ENCODE results near the gene SNUPN. TPM values are rescaled to one million over a fixed set of nuclear protein-coding genes. Genes with fewer than 3 reads are reported as not detected.

SNUPN gene
- total RNA-seq, 1 experiment from 2014 or later, result 27.9 TPM

DNA sequence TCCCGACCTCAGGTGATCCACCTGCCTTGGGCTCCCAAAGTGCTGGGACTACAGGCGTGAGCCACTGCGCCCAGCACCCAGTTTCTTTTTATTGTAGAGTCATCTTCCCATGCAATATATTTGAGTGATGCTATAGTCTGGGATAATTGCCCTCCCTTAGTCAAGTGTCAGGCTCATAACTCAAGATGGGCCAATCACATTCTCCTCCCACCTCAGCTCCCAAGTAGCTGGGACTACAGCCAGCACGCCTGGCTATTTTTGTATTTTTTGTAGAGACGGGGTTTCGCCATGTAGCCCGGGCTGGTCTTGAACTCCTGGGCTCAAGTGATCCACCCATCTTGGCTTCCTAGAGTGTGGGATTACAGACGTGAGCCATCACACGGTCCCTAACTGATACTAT lies 31.2 kb downstream of the SNUPN start:
- Mint-ChIP-seq H3K9me3 (no peaks in the 10 kb centered on the region), H3K4me1 (no peaks in the 10 kb centered on the region), H3K27me3 (ENCODE audit: low read depth) (no peaks in the 10 kb centered on the region), H3K4me3 (no peak overlapping the region), H3K36me3 (peaks cover 20% of the 10 kb centered on the region), H3K27ac (no peak overlapping the region)
- CTCF ChIA-PET, result interaction anchor here (1.3 kb wide), 1 partner anchor 54 kb away, joined by 5 read pairs; the partner anchor contains the start of gene SNX33
- POLR2A ChIA-PET, result no interaction called here
- DNase-seq (ENCODE audit: low spot score) (no peak), ATAC-seq (no peak)
- TF ChIP-seq NFYB (CRISPR knock-in tag; conservative IDR thresholded peaks at IDR 0.05; ENCODE audit: low read depth) (no peak), GABPB1 (CRISPR knock-in tag; IDR thresholded peaks at IDR 0.05) (no peak), ZNF317 (CRISPR knock-in tag; IDR thresholded peaks at IDR 0.05; ENCODE audit: borderline replicate concordance, low read depth) (no peak)
- TF ChIP-seq, protein P1, sequence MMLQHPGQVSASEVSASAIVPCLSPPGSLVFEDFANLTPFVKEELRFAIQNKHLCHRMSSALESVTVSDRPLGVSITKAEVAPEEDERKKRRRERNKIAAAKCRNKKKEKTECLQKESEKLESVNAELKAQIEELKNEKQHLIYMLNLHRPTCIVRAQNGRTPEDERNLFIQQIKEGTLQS (CRISPR knock-in tag; conservative IDR thresholded peaks at IDR 0.05), result no peak
- TF ChIP-seq, protein P2, sequence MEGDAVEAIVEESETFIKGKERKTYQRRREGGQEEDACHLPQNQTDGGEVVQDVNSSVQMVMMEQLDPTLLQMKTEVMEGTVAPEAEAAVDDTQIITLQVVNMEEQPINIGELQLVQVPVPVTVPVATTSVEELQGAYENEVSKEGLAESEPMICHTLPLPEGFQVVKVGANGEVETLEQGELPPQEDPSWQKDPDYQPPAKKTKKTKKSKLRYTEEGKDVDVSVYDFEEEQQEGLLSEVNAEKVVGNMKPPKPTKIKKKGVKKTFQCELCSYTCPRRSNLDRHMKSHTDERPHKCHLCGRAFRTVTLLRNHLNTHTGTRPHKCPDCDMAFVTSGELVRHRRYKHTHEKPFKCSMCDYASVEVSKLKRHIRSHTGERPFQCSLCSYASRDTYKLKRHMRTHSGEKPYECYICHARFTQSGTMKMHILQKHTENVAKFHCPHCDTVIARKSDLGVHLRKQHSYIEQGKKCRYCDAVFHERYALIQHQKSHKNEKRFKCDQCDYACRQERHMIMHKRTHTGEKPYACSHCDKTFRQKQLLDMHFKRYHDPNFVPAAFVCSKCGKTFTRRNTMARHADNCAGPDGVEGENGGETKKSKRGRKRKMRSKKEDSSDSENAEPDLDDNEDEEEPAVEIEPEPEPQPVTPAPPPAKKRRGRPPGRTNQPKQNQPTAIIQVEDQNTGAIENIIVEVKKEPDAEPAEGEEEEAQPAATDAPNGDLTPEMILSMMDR (IDR thresholded peaks at IDR 0.05), result no peak

DNA sequence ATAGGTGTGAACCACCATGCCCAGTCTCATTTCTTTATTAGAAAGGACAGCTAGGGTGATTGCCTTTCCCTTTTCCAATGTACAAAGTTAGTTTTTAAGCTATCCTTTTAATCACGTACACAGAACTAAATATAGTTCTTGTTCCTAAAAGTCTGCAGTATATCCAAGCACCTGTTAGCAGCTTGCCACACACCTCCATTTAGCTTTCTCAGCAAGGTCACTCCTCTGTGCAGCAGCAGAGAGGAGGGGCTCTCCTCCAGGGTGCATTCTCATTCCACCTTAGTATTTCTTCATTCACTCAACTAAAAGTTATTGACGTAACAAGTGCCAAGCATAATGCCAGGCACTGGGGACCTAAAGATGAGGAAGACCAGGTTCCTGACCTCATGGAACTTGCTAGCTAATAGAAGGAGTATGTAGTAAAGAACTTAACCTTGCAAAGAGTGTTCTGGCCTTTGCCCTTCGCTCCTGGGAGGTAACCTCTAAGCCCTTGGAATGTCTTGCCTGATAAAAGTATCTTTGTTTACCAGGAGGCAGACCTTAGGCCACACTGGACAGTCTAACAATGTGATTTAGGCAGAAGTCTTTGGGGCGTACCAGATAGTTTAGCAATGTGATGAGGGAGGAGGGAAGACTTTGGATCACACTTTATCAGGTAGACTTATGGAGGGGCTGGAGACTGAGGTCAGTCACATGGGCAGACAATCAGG lies 33.7 kb downstream of the SNUPN start:
- Mint-ChIP-seq H3K27me3 (ENCODE audit: low read depth) (no peaks in the 10 kb centered on the region), H3K9me3 (no peaks in the 10 kb centered on the region), H3K4me3 (no peak overlapping the region), H3K4me1 (no peaks in the 10 kb centered on the region), H3K27ac (peak overlapping the region; percentile 67; the same call in 1 of the 2 replicates), H3K36me3 (peaks cover 18% of the 10 kb centered on the region)
- TF ChIP-seq, protein P3, sequence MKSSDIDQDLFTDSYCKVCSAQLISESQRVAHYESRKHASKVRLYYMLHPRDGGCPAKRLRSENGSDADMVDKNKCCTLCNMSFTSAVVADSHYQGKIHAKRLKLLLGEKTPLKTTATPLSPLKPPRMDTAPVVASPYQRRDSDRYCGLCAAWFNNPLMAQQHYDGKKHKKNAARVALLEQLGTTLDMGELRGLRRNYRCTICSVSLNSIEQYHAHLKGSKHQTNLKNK (CRISPR knock-in tag; IDR thresholded peaks at IDR 0.05), result no peak
- TF ChIP-seq, protein P4, sequence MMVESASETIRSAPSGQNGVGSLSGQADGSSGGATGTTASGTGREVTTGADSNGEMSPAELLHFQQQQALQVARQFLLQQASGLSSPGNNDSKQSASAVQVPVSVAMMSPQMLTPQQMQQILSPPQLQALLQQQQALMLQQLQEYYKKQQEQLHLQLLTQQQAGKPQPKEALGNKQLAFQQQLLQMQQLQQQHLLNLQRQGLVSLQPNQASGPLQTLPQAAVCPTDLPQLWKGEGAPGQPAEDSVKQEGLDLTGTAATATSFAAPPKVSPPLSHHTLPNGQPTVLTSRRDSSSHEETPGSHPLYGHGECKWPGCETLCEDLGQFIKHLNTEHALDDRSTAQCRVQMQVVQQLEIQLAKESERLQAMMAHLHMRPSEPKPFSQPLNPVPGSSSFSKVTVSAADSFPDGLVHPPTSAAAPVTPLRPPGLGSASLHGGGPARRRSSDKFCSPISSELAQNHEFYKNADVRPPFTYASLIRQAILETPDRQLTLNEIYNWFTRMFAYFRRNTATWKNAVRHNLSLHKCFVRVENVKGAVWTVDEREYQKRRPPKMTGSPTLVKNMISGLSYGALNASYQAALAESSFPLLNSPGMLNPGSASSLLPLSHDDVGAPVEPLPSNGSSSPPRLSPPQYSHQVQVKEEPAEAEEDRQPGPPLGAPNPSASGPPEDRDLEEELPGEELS (CRISPR knock-in tag; IDR thresholded peaks at IDR 0.05), result no peak
- TF ChIP-seq ZNF416 (CRISPR knock-in tag; IDR thresholded peaks at IDR 0.05) (no peak), MYBL2 (CRISPR knock-in tag; IDR thresholded peaks at IDR 0.05) (no peak), SMAD3 (CRISPR knock-in tag; IDR thresholded peaks at IDR 0.05; ENCODE audit: borderline replicate concordance) (no peak), SP1 (CRISPR knock-in tag; conservative IDR thresholded peaks at IDR 0.05) (no peak), SMAD4 (CRISPR knock-in tag; IDR thresholded peaks at IDR 0.05) (no peak)
- TF ChIP-seq, protein P5, sequence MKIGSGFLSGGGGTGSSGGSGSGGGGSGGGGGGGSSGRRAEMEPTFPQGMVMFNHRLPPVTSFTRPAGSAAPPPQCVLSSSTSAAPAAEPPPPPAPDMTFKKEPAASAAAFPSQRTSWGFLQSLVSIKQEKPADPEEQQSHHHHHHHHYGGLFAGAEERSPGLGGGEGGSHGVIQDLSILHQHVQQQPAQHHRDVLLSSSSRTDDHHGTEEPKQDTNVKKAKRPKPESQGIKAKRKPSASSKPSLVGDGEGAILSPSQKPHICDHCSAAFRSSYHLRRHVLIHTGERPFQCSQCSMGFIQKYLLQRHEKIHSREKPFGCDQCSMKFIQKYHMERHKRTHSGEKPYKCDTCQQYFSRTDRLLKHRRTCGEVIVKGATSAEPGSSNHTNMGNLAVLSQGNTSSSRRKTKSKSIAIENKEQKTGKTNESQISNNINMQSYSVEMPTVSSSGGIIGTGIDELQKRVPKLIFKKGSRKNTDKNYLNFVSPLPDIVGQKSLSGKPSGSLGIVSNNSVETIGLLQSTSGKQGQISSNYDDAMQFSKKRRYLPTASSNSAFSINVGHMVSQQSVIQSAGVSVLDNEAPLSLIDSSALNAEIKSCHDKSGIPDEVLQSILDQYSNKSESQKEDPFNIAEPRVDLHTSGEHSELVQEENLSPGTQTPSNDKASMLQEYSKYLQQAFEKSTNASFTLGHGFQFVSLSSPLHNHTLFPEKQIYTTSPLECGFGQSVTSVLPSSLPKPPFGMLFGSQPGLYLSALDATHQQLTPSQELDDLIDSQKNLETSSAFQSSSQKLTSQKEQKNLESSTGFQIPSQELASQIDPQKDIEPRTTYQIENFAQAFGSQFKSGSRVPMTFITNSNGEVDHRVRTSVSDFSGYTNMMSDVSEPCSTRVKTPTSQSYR (CRISPR knock-in tag; IDR thresholded peaks at IDR 0.05), result no peak
- DNase-seq (ENCODE audit: low spot score) (no peak), ATAC-seq (no peak)
- CTCF ChIA-PET, result interaction anchor here (1.2 kb wide), 1 partner anchor 140 kb away, joined by 4 read pairs; the partner anchor contains the start of gene SIN3A
- POLR2A ChIA-PET, result interaction anchor here (0.6 kb wide), 1 partner anchor 960 kb away, joined by 3 read pairs; no protein-coding TSS in a partner anchor

DNA sequence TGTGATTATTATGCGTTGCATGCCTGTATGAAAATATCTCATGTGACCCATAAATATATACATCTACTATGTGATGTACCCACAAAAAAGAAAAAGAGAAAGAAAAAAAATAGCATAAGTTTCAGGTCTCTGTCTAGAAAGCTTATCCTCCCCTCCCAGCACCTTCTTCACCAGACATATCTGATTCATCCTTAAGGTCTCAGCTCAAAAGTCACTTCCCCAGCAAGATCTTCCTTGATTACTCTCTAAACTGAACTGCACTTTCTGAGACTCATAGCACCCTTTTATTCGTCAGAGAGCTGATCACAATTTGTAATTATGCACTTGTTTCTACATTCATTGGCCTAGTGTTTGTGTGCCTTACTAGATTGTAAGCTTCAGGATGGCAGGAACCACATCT lies 35.3 kb downstream of the SNUPN start:
- ATAC-seq, result no peak
- CTCF ChIA-PET, result no interaction called here
- TF ChIP-seq RELA (CRISPR knock-in tag; IDR thresholded peaks at IDR 0.05; ENCODE audit: borderline replicate concordance), result no peak
- TF ChIP-seq, protein P6, sequence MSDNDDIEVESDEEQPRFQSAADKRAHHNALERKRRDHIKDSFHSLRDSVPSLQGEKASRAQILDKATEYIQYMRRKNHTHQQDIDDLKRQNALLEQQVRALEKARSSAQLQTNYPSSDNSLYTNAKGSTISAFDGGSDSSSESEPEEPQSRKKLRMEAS (CRISPR knock-in tag; IDR thresholded peaks at IDR 0.05), result no peak
- no peak for TF ChIP-seq ZNF317 (CRISPR knock-in tag; IDR thresholded peaks at IDR 0.05; ENCODE audit: borderline replicate concordance, low read depth)
- TF ChIP-seq, protein P7, sequence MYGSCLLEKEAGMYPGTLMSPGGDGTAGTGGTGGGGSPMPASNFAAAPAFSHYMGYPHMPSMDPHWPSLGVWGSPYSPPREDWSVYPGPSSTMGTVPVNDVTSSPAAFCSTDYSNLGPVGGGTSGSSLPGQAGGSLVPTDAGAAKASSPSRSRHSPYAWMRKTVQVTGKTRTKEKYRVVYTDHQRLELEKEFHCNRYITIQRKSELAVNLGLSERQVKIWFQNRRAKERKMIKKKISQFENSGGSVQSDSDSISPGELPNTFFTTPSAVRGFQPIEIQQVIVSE (CRISPR knock-in tag; IDR thresholded peaks at IDR 0.05; ENCODE audit: borderline replicate concordance), result no peak
- TF ChIP-seq ELF4 (CRISPR knock-in tag; IDR thresholded peaks at IDR 0.05; ENCODE audit: low read depth), result no peak
- TF ChIP-seq, protein P8, sequence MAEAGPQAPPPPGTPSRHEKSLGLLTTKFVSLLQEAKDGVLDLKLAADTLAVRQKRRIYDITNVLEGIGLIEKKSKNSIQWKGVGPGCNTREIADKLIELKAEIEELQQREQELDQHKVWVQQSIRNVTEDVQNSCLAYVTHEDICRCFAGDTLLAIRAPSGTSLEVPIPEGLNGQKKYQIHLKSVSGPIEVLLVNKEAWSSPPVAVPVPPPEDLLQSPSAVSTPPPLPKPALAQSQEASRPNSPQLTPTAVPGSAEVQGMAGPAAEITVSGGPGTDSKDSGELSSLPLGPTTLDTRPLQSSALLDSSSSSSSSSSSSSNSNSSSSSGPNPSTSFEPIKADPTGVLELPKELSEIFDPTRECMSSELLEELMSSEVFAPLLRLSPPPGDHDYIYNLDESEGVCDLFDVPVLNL (CRISPR knock-in tag; IDR thresholded peaks at IDR 0.05; ENCODE audit: borderline replicate concordance, low read depth), result no peak
- no peak for TF ChIP-seq GTF2I (CRISPR knock-in tag; conservative IDR thresholded peaks at IDR 0.05)
- no peak for TF ChIP-seq ETV6 (CRISPR knock-in tag; IDR thresholded peaks at IDR 0.05)
- no peak for TF ChIP-seq TCF7 (CRISPR knock-in tag; IDR thresholded peaks at IDR 0.05; ENCODE audit: low read depth)
- TF ChIP-seq CBFB (CRISPR knock-in tag; IDR thresholded peaks at IDR 0.05; ENCODE audit: low read depth), result no peak

More for the DNA sequence above, 35.3 kb downstream of the SNUPN start:
- DNase-seq (ENCODE audit: low spot score), result no peak
- Mint-ChIP-seq H3K27ac (no peak overlapping the region), H3K36me3 (peaks cover 15% of the 10 kb centered on the region), H3K9me3 (no peaks in the 10 kb centered on the region), H3K4me3 (no peak overlapping the region), H3K4me1 (no peaks in the 10 kb centered on the region), H3K27me3 (ENCODE audit: low read depth) (no peaks in the 10 kb centered on the region)
- POLR2A ChIA-PET, result interaction anchor here (0.5 to 0.9 kb wide), 2 partner anchors 29 to 223 kb away, joined by 3 to 5 read pairs; no protein-coding TSS in a partner anchor

Measured in WTC11 (cell line).